ENCODE data around the gene CEP57L1.
"Not testable (repeated sequence)": the region's sequence is repeated elsewhere in the genome, so short reads cannot be mapped to it uniquely, and the experiment has no call there.

The CEP57L1 gene

GRCh38 chr6:109164331-109164730, 69.0 kb downstream of the CEP57L1 start:
- no peak overlapping the region for H3K27ac Mint-ChIP-seq
- no peak overlapping the region for H3K4me3 Mint-ChIP-seq
- H3K36me3 Mint-ChIP-seq, result peaks cover 18% of the 10 kb centered on the region
- H3K9me3 Mint-ChIP-seq, result no peaks in the 10 kb centered on the region
- no peak for DNase-seq (ENCODE audit: low spot score in 2 of 2)
- ATAC-seq, result no peak
- no peaks in the 10 kb centered on the region for H3K4me1 Mint-ChIP-seq

- Mint-ChIP-seq H3K27ac (no peak overlapping the region), H3K36me3 (peaks cover 10% of the 10 kb centered on the region), H3K4me3 (no peak overlapping the region), H3K4me1 (no peaks in the 10 kb centered on the region), H3K9me3 (no peaks in the 10 kb centered on the region)
- ATAC-seq, result no peak
- no peak for DNase-seq (ENCODE audit: low spot score in 2 of 2)
Measured at GRCh38 chr6:109165392-109165974, 70.2 kb downstream of the CEP57L1 start.

GRCh38 chr6:109166673-109167072, 71.4 kb downstream of the CEP57L1 start:
- no peaks in the 10 kb centered on the region for H3K4me1 Mint-ChIP-seq
- no peak overlapping the region for H3K27ac Mint-ChIP-seq
- no peak for DNase-seq (ENCODE audit: low spot score in 2 of 2)
- no peak for ATAC-seq
- no peaks in the 10 kb centered on the region for H3K36me3 Mint-ChIP-seq
- H3K9me3 Mint-ChIP-seq, result no peaks in the 10 kb centered on the region
- no peak overlapping the region for H3K4me3 Mint-ChIP-seq

- DNase-seq (ENCODE audit: low spot score in 2 of 2) (no peak), ATAC-seq (no peak)
- no peak overlapping the region for H3K4me3 Mint-ChIP-seq
- H3K27ac Mint-ChIP-seq, result no peak overlapping the region
- H3K9me3 Mint-ChIP-seq, result no peaks in the 10 kb centered on the region
- no peaks in the 10 kb centered on the region for H3K36me3 Mint-ChIP-seq
- no peaks in the 10 kb centered on the region for H3K4me1 Mint-ChIP-seq
Measured at GRCh38 chr6:109167562-109167961, 72.3 kb downstream of the CEP57L1 start.

GRCh38 chr6:109170333-109170732, 75.0 kb downstream of the CEP57L1 start:
- ATAC-seq, result no peak
- Mint-ChIP-seq H3K4me3 (no peak overlapping the region), H3K36me3 (no peaks in the 10 kb centered on the region), H3K4me1 (no peaks in the 10 kb centered on the region), H3K9me3 (no peaks in the 10 kb centered on the region), H3K27ac (no peak overlapping the region)
- no peak for DNase-seq (ENCODE audit: low spot score in 2 of 2)

GRCh38 chr6:109172101-109172746, 76.9 kb downstream of the CEP57L1 start:
- ATAC-seq, result no peak
- no peaks in the 10 kb centered on the region for H3K36me3 Mint-ChIP-seq
- H3K4me1 Mint-ChIP-seq, result no peaks in the 10 kb centered on the region
- DNase-seq (ENCODE audit: low spot score in 2 of 2), result no peak
- H3K9me3 Mint-ChIP-seq, result no peaks in the 10 kb centered on the region
- no peak overlapping the region for H3K27ac Mint-ChIP-seq
- no peak overlapping the region for H3K4me3 Mint-ChIP-seq

GRCh38 chr6:109174916-109175315, 79.6 kb downstream of the CEP57L1 start:
- H3K27ac Mint-ChIP-seq, result no peak overlapping the region
- no peaks in the 10 kb centered on the region for H3K9me3 Mint-ChIP-seq
- no peak overlapping the region for H3K4me3 Mint-ChIP-seq
- ATAC-seq (no peak), DNase-seq (ENCODE audit: low spot score in 2 of 2) (no peak)
- no peaks in the 10 kb centered on the region for H3K4me1 Mint-ChIP-seq
- H3K36me3 Mint-ChIP-seq, result no peaks in the 10 kb centered on the region

GRCh38 chr6:109178921-109179320, 83.6 kb downstream of the CEP57L1 start:
- Mint-ChIP-seq H3K27ac (no peak overlapping the region), H3K4me3 (no peak overlapping the region), H3K9me3 (no peaks in the 10 kb centered on the region), H3K36me3 (no peaks in the 10 kb centered on the region), H3K4me1 (no peaks in the 10 kb centered on the region)
- DNase-seq (ENCODE audit: low spot score in 2 of 2) (no peak), ATAC-seq (no peak)

- Mint-ChIP-seq H3K36me3 (no peaks in the 10 kb centered on the region), H3K4me3 (no peak overlapping the region), H3K27ac (no peak overlapping the region), H3K4me1 (no peaks in the 10 kb centered on the region), H3K9me3 (no peaks in the 10 kb centered on the region)
- ATAC-seq (no peak), DNase-seq (ENCODE audit: low spot score in 2 of 2) (no peak)
Measured at GRCh38 chr6:109179507-109179906, 84.2 kb downstream of the CEP57L1 start.

- Mint-ChIP-seq H3K4me1 (no peaks in the 10 kb centered on the region), H3K9me3 (no peaks in the 10 kb centered on the region), H3K4me3 (no peak overlapping the region), H3K27ac (no peak overlapping the region), H3K36me3 (no peaks in the 10 kb centered on the region)
- DNase-seq (ENCODE audit: low spot score in 2 of 2) (no peak), ATAC-seq (no peak)
Measured at GRCh38 chr6:109182578-109182977, 87.3 kb downstream of the CEP57L1 start.

- ATAC-seq (no peak), DNase-seq (ENCODE audit: low spot score in 2 of 2) (no peak)
- Mint-ChIP-seq H3K4me3 (no peak overlapping the region), H3K27ac (no peak overlapping the region), H3K4me1 (no peaks in the 10 kb centered on the region), H3K36me3 (no peaks in the 10 kb centered on the region), H3K9me3 (no peaks in the 10 kb centered on the region)
Measured at GRCh38 chr6:109183109-109183650, 87.9 kb downstream of the CEP57L1 start.

GRCh38 chr6:109184638-109185037, 89.3 kb downstream of the CEP57L1 start:
- Mint-ChIP-seq H3K4me1 (no peaks in the 10 kb centered on the region), H3K4me3 (no peak overlapping the region), H3K36me3 (no peaks in the 10 kb centered on the region), H3K9me3 (no peaks in the 10 kb centered on the region), H3K27ac (no peak overlapping the region)
- DNase-seq (ENCODE audit: low spot score in 2 of 2) (no peak), ATAC-seq (no peak)

GRCh38 chr6:109186012-109186411, 90.7 kb downstream of the CEP57L1 start:
- H3K4me3 Mint-ChIP-seq, result no peak overlapping the region
- no peaks in the 10 kb centered on the region for H3K36me3 Mint-ChIP-seq
- no peak overlapping the region for H3K27ac Mint-ChIP-seq
- no peaks in the 10 kb centered on the region for H3K4me1 Mint-ChIP-seq
- DNase-seq (ENCODE audit: low spot score in 2 of 2) (no peak), ATAC-seq (peak; percentile 85)
- H3K9me3 Mint-ChIP-seq, result peaks cover 6% of the 10 kb centered on the region

- H3K4me1 Mint-ChIP-seq, result no peaks in the 10 kb centered on the region
- no peak overlapping the region for H3K4me3 Mint-ChIP-seq
- H3K27ac Mint-ChIP-seq, result no peak overlapping the region
- H3K36me3 Mint-ChIP-seq, result no peaks in the 10 kb centered on the region
- peak; percentile 69 for ATAC-seq
- DNase-seq (ENCODE audit: low spot score in 2 of 2), result peak; percentile 35 to 67
- peaks cover 8% of the 10 kb centered on the region for H3K9me3 Mint-ChIP-seq
Measured at GRCh38 chr6:109187399-109188114, 92.2 kb downstream of the CEP57L1 start.

GRCh38 chr6:109188115-109188411, 92.8 kb downstream of the CEP57L1 start:
- Mint-ChIP-seq H3K4me3 (no peak overlapping the region), H3K36me3 (no peaks in the 10 kb centered on the region), H3K4me1 (no peaks in the 10 kb centered on the region), H3K9me3 (peaks cover 10% of the 10 kb centered on the region), H3K27ac (no peak overlapping the region)
- no peak for DNase-seq (ENCODE audit: low spot score in 2 of 2)
- no peak for ATAC-seq

GRCh38 chr6:109191368-109191767, 96.1 kb downstream of the CEP57L1 start:
- not testable (repeated sequence) for H3K27ac Mint-ChIP-seq; H3K9me3 Mint-ChIP-seq; ATAC-seq; H3K4me1 Mint-ChIP-seq; H3K4me3 Mint-ChIP-seq; DNase-seq (ENCODE audit: low spot score in 2 of 2); H3K36me3 Mint-ChIP-seq

Data from stimulated activated effector memory CD8-positive, alpha-beta T cell treated with anti-CD3 and anti-CD28 coated beads, Interleukin-12 subunit alpha, Interleukin-12 subunit beta, amount 100 ng/mL, for 72 hours (primary cell).